ENCODE results near the gene COL5A2.

Gene COL5A2

DNA sequence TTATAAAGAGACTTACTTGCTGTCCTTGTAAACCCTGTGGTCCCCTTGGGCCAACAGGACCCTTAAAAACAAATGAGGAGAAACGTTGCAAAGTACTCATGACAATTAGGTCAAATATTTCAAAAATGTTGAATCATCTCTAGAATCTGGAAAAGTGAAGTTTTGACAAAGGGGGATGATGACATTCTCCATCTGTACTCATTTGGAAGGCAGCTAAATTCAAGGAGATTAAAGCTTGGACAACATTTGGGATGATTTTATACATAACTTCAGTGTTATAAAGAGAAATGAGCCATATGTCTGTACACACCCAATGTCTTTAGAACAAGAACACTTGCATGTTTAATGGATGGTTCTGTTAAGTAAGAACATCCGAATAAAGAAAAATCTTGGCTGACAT, 92.9 kb downstream of the COL5A2 start:
- H3K4me1 ChIP-seq (ENCODE audit: insufficient read depth, low read length) = no peaks in the 10 kb centered on the region
- no peaks in the 10 kb centered on the region for H3K36me3 ChIP-seq (ENCODE audit: insufficient read depth, low read length)
- H3K9ac ChIP-seq (ENCODE audit: low read depth, low read length) = no peak overlapping the region
- no peaks in the 10 kb centered on the region for H3K9me3 ChIP-seq (ENCODE audit: control insufficient read depth, insufficient read depth, low read length)

DNA sequence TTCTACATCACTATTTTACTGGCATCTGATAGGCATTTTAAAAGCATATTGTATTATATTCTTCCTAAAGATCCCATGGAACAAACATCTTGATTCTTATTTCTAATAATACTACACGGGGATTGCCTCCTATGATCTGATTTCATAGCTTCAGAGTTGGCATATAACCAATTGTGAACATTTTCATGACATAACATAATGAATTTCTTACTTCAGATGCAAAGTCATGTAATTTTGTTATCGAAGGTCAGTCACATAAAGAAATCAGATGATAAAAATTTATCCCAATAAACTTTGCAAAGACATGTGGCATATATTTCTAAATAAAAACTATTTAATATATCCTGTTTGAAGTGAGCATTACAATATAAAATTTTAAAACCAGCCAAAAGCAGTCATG, 93.3 kb downstream of the COL5A2 start:
- Histone ChIP-seq H3K36me3 (ENCODE audit: insufficient read depth, low read length) (no peaks in the 10 kb centered on the region), H3K9me3 (ENCODE audit: control insufficient read depth, insufficient read depth, low read length) (no peaks in the 10 kb centered on the region), H3K4me1 (ENCODE audit: insufficient read depth, low read length) (no peaks in the 10 kb centered on the region), H3K9ac (ENCODE audit: low read depth, low read length) (no peak overlapping the region)

DNA sequence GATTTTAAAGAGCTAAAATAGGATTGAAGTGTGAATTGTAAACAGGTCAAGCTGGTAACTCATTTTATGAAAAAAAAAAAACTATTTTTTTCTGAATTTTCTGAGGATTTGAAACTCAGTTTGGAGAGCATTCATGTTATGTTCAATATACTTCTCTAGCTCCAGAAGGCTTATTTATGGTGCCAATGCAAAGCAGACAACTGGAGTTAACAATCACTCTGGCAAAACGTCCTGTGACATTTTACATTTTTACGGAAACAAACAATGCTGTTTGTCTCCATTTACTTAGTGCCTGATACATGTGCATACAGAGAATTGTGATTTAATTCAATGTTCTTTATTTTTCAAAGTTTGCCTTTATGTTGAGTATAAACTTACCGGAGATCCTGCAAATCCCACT, 96.0 kb downstream of the COL5A2 start:
- no peaks in the 10 kb centered on the region for H3K4me1 ChIP-seq (ENCODE audit: insufficient read depth, low read length)
- no peaks in the 10 kb centered on the region for H3K36me3 ChIP-seq (ENCODE audit: insufficient read depth, low read length)
- no peaks in the 10 kb centered on the region for H3K9me3 ChIP-seq (ENCODE audit: control insufficient read depth, insufficient read depth, low read length)
- H3K9ac ChIP-seq (ENCODE audit: low read depth, low read length) = no peak overlapping the region

DNA sequence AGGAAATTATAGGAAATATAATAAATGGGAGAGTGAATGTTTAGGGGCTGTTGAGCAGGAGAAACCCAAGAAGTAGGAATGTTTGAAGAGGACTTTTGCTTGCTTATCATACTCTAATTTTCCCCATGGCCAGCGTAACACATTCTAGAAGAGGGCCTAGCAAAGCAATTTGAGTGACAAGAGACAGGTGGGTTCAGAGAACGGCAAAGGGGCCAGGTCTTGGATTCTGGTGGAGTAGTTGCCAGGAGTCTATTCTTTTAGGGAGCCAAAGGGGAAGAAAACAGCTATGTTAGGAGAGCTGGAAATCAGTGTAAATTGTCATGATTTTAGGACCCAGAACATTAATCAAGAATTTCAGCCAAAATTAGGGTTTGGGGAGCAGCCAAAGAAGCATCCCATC, 96.5 kb downstream of the COL5A2 start:
- no peak overlapping the region for H3K9ac ChIP-seq (ENCODE audit: low read depth, low read length)
- H3K4me1 ChIP-seq (ENCODE audit: insufficient read depth, low read length) = no peaks in the 10 kb centered on the region
- no peaks in the 10 kb centered on the region for H3K9me3 ChIP-seq (ENCODE audit: control insufficient read depth, insufficient read depth, low read length)
- no peaks in the 10 kb centered on the region for H3K36me3 ChIP-seq (ENCODE audit: insufficient read depth, low read length)

DNA sequence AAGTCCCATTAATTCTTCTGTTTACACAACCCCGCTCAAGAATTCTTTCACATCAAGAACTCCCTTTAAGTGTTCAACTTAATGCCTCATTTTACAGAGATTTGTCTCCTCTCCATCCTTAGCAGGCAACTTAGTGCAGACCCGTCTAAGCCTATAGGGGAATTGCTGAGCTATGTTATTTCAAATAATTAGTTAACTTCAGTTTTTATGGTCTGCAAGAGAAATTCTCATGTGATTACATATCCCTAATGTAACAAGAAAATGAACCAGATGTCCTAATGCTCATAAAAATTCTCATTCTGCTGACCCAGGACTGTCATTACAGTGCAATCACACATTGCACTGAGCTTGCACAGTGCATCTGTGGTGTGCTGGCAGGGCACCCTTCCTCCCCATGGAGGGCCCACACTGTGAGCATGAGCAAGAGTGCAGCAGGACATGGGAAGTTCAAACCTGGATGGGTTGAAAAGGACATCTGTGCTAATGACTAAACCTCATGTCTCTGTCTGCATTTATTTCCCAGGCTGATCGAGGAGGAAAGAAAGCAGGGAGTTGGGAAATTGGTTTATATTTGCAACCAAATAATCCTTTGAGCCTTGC, 97.1 kb downstream of the COL5A2 start:
- H3K36me3 ChIP-seq (ENCODE audit: insufficient read depth, low read length) = no peaks in the 10 kb centered on the region
- no peak overlapping the region for H3K9ac ChIP-seq (ENCODE audit: low read depth, low read length)
- H3K9me3 ChIP-seq (ENCODE audit: control insufficient read depth, insufficient read depth, low read length) = no peaks in the 10 kb centered on the region
- no peaks in the 10 kb centered on the region for H3K4me1 ChIP-seq (ENCODE audit: insufficient read depth, low read length)

DNA sequence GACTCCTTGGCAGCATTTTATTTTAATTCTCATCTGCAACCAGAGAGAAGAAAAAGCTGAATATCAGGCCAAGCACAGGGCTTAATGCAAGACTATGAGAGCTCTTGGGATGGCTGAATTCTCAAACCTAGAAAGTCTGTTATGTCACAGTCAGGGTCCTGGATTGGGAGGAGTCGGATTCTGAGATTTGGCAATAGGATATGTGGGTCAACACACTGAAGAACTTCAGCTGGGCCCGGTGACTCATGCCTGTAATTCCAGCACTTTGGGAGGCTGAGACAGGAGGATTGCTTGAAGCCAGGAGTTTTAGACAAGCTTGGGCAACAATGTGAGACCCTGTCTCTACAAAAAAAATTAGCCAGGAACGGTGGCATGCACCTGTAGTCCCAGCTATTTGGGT, 103.0 kb downstream of the COL5A2 start:
- no peaks in the 10 kb centered on the region for H3K36me3 ChIP-seq (ENCODE audit: insufficient read depth, low read length)
- H3K9me3 ChIP-seq (ENCODE audit: control insufficient read depth, insufficient read depth, low read length) = no peaks in the 10 kb centered on the region
- no peak overlapping the region for H3K9ac ChIP-seq (ENCODE audit: low read depth, low read length)
- no peaks in the 10 kb centered on the region for H3K4me1 ChIP-seq (ENCODE audit: insufficient read depth, low read length)

DNA sequence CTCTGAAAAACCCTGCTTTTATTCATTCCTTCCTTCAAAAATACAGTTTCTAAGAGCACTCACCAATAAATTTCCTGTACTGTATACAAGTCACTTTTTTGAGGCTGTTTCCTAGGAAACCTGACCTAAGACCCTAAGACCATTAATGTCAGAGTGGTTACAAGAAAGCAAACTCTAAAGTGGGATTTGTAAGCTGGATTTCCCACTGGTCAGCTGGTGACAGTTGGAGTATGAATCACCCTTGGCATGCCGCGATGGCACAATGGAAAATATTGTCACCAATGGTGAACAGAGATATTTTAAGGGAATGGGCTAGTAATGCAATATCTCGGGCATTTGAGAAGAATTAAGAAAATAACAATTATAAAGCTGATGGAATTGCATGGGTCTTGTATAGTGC, 103.4 kb downstream of the COL5A2 start:
- Histone ChIP-seq H3K36me3 (ENCODE audit: insufficient read depth, low read length) (no peaks in the 10 kb centered on the region), H3K9me3 (ENCODE audit: control insufficient read depth, insufficient read depth, low read length) (no peaks in the 10 kb centered on the region)

DNA sequence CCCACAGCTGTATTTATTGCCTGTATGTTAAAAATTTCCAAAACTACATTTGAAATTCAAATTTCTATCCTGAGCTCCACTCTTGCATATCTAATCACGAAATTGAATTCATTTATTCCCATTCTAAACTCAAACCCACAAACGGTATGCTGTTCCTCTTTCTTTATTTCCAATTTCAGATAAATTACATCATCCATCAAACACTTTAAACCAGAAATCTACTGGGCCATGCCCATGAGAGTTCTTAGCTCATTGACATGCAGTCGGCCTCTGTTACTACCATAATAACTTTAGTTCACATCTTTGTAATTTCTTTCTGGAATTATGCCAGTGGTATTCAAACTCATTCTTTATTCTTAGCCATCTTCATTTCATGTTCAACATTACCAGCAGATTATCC, 105.1 kb downstream of the COL5A2 start:
- no peaks in the 10 kb centered on the region for H3K4me1 ChIP-seq (ENCODE audit: insufficient read depth, low read length)
- no peaks in the 10 kb centered on the region for H3K9me3 ChIP-seq (ENCODE audit: control insufficient read depth, insufficient read depth, low read length)
- H3K9ac ChIP-seq (ENCODE audit: low read depth, low read length) = no peak overlapping the region
- H3K36me3 ChIP-seq (ENCODE audit: insufficient read depth, low read length) = no peaks in the 10 kb centered on the region

More for the DNA sequence above, 103.4 kb downstream of the COL5A2 start:
- no peaks in the 10 kb centered on the region for H3K4me1 ChIP-seq (ENCODE audit: insufficient read depth, low read length)
- H3K9ac ChIP-seq (ENCODE audit: low read depth, low read length) = no peak overlapping the region

DNA sequence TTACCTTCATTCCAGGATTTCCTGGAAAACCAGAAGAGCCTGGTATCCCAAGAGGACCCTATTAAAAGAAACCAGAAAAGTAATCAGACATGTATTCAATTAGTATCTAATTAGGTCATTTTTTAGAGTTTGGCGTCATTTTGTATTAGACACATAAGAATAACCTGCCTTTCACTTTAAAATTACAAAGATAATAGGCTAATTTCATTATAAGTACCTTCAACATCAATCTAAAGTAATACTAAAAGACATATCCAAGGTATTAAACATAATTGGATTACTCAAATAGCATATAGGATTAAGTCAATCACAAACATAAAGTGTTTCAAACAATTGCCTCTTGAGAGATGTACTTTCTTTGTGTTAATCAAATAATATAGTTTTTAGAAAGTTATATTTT, 107.5 kb downstream of the COL5A2 start:
- Histone ChIP-seq H3K9ac (ENCODE audit: low read depth, low read length) (no peak overlapping the region), H3K36me3 (ENCODE audit: insufficient read depth, low read length) (no peaks in the 10 kb centered on the region; the same call in 1 of the 2 replicates)

DNA sequence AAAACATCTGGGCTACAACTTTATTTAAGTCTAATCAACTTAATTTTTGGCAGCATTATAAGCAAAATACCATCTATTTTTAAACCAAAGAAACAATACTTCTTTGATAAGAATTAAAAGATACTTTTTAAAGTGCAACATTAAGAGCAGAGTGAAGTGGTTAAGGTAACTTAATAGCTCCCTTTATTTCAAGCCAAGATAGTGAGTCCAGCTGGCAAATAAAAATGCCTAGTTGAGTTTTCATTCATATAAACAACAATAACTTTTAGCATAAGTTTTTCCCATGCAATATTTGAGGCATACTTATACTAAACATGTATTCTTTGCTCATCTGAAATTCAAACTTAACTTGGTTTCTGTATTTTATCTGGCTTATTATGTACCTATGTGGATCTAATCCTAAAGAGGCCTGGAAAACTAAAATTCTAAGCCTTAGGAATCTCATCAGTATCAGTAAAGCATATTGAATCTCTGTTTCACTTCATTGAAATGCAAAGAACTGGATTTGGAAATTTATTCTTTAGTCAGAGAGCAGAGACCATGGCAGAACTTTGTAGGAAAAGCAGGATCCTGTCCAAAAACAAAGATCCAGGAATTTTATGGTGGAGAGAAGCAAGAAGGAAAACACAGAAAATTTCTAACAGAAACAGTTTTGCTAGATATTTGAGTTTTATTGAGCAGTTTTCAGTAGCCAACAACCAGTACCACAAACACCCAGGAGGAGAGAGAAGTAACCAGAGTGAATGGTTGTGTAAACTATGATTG, 109.5 kb downstream of the COL5A2 start:
- Histone ChIP-seq H3K9ac (ENCODE audit: low read depth, low read length) (no peak overlapping the region), H3K9me3 (ENCODE audit: control insufficient read depth, insufficient read depth, low read length) (no peaks in the 10 kb centered on the region), H3K36me3 (ENCODE audit: insufficient read depth, low read length) (no peaks in the 10 kb centered on the region; the same call in 1 of the 2 replicates), H3K4me1 (ENCODE audit: insufficient read depth, low read length) (no peaks in the 10 kb centered on the region)

More for the DNA sequence above, 107.5 kb downstream of the COL5A2 start:
- H3K4me1 ChIP-seq (ENCODE audit: insufficient read depth, low read length) = no peaks in the 10 kb centered on the region
- H3K9me3 ChIP-seq (ENCODE audit: control insufficient read depth, insufficient read depth, low read length) = no peaks in the 10 kb centered on the region

DNA sequence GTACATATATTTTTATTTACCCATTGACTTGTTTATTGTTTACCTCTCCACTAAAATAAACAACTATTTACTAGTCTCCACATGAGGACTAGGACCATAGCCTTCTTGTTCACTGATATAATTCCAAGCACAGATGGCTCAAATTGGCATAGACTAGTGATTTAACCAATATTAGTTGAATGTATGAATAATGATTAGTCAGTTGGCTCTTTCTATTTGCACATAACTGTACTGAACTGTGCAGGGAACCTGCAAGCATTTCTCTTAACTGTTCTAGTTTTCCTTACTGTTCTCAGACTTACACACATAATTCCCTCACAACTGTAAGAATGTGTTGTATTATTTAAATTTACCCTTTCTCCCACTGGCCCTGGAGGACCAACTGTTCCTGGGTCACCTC, 113.5 kb downstream of the COL5A2 start:
- Histone ChIP-seq H3K9ac (ENCODE audit: low read depth, low read length) (no peak overlapping the region), H3K4me1 (ENCODE audit: insufficient read depth, low read length) (no peaks in the 10 kb centered on the region), H3K36me3 (ENCODE audit: insufficient read depth, low read length) (no peaks in the 10 kb centered on the region; the same call in 1 of the 2 replicates), H3K9me3 (ENCODE audit: control insufficient read depth, insufficient read depth, low read length) (no peaks in the 10 kb centered on the region)

DNA sequence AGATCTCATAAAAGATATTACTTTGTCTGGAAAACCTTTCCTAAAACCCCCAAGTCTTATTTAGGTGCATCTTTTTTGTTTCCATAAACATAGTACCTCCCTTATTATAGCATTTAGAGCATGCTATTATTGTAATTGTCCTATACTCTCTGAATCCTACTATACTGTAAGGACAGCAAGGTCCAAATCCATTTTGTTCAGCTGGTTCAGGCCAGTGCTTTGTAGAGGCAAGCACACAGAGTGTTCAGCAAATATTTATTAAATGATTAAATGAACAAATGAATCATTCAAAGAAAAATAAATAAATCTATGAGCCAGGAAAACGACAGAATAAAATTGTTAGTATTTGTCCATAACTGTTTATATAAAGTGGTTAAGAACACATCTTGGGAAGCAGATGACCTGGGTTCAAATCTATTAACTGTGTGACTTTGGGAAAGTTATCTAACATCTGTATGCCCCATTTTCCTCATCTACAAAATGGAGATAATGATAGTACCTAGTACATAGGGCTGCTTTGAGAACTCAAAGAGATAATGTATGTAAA, 119.4 kb downstream of the COL5A2 start:
- Histone ChIP-seq H3K4me1 (ENCODE audit: insufficient read depth, low read length) (no peaks in the 10 kb centered on the region), H3K36me3 (ENCODE audit: insufficient read depth, low read length) (no peaks in the 10 kb centered on the region), H3K9ac (ENCODE audit: low read depth, low read length) (no peak overlapping the region), H3K9me3 (ENCODE audit: control insufficient read depth, insufficient read depth, low read length) (no peaks in the 10 kb centered on the region)

DNA sequence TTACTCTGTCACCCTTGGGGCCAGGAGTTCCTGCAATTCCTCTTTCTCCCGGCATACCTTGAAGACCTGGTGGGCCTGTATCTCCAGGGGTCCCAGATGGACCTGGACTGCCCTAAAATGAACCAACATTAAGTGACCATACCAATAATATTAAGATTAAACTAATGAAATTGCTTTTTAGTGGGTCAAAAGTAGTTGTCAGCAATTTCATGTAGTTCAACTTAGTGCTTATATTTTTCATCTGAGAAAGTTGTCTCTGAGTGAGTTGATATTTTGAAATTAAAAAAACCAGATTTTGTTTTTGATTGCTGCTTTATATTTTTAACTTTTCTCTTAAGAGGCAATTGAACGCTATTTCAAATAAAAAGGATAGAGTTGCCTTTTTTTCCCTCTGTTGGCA, 122.2 kb downstream of the COL5A2 start:
- Histone ChIP-seq H3K9me3 (ENCODE audit: control insufficient read depth, insufficient read depth, low read length) (no peaks in the 10 kb centered on the region), H3K9ac (ENCODE audit: low read depth, low read length) (no peak overlapping the region), H3K4me1 (ENCODE audit: insufficient read depth, low read length) (no peaks in the 10 kb centered on the region), H3K36me3 (ENCODE audit: insufficient read depth, low read length) (no peaks in the 10 kb centered on the region)

DNA sequence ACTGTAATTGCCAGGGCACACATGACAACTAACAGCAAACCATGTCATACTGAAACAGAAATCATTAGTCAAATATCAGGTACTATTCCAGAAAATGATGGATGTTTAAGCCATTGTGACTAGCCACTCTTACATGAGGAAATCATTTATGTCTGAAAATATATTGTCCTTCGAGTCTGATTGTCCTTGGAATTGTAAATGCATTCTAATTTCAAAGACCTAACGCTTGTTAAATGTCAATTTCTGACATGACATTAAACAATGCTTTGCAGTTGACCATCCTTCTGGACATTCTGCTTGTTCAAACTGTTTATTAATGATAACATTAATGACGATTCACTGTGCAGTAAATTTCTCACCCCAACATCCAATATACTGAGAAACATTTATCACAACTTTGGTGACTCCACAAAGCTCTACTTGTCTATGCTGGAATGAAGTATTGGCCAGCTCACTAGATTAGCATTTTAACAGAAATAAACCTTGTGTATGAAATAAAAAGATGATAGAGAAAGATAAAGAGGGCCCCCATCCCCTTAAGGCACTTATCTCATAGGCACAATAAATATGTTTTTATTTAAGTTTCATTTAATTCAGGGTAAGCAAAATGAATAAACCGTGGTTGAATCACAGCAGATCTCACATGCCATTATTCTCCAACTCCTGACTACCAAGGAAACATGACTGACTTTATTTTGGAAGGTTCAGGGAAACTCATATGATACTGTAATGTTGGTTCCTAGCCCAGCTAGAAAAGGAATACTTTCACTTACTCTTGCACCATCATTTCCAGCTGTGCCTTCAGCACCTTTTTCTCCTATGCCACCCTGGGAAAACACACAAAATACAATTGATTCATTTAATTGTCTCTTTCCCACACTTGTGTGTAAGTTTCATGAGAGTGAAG, 123.1 kb downstream of the COL5A2 start:
- H3K4me1 ChIP-seq (ENCODE audit: insufficient read depth, low read length) = no peaks in the 10 kb centered on the region
- H3K36me3 ChIP-seq (ENCODE audit: insufficient read depth, low read length) = no peaks in the 10 kb centered on the region
- H3K9ac ChIP-seq (ENCODE audit: low read depth, low read length) = no peak overlapping the region
- no peaks in the 10 kb centered on the region for H3K9me3 ChIP-seq (ENCODE audit: control insufficient read depth, insufficient read depth, low read length)

All from ES-I3 (cell line).